Tibial artery (tissue), 4 donors: ENCODE measurements around the gene KCNN2.

Experiments
- DNase-seq, 2 donors: peaks; one replicate each; pipeline ENCODE4 v3.0.0-alpha.2; 2019
- H3K27ac ChIP-seq, 2 donors: fragments of 200-600 bp; sonication (generic) in 1 of 2; 1 replicate in 1 of 2; 2 replicates in 1 of 2; pipeline ENCODE4 v1.5.1; 2018 to 2019; ENCODE audit warnings: mild to moderate bottlenecking in 1 of 2
- H3K27me3 ChIP-seq, 2 donors: fragments of 200-600 bp; sonication (generic) in 1 of 2; one replicate each; pipeline versions ENCODE4 v1.5.1 to v1.6.0; 2016 to 2019
- H3K36me3 ChIP-seq, 3 donors: fragments of 200-600 bp; sonication (generic) in 2 of 3; one replicate each; pipeline ENCODE4 v1.5.1; 2016 to 2019; ENCODE audit warnings: mild to moderate bottlenecking in 2 of 3
- H3K4me1 ChIP-seq, 4 donors: fragments of 200-600 bp; sonication (generic) in 2 of 4; 1 replicate in 3 of 4; 2 replicates in 1 of 4; pipeline ENCODE4 v1.5.1; 2016 to 2019
- H3K4me3 ChIP-seq, 2 donors: fragments of 200-600 bp; sonication (generic) in 1 of 2; 1 replicate in 1 of 2; 2 replicates in 1 of 2; pipeline ENCODE4 v1.5.1; 2018 to 2019; ENCODE audit warnings: mild to moderate bottlenecking in 2 of 2
- H3K9me3 ChIP-seq, 3 donors: fragments of 200-600 bp; sonication (generic) in 1 of 3; one replicate each; pipeline ENCODE4 v1.5.1; 2016 to 2019
- CTCF ChIP-seq, 2 experiments: fragments of 200-600 bp in 1 of 2; fragments of 450-650 bp in 1 of 2; IDR thresholded peaks; one replicate each; pipeline ENCODE4 v1.5.1; 2017 to 2019; ENCODE audit warnings: antibody characterized with exemption in 2 of 2, mild to moderate bottlenecking in 1 of 2, moderate library complexity in 1 of 2
- intact Hi-C: fragments of 100-400 bp; cut with DNase I; formaldehyde crosslinking; loops from one replicate; pipeline ENCODE4 v1.15.0; 2023; ENCODE audit warnings: low total_unique reads

The KCNN2 gene

DNA sequence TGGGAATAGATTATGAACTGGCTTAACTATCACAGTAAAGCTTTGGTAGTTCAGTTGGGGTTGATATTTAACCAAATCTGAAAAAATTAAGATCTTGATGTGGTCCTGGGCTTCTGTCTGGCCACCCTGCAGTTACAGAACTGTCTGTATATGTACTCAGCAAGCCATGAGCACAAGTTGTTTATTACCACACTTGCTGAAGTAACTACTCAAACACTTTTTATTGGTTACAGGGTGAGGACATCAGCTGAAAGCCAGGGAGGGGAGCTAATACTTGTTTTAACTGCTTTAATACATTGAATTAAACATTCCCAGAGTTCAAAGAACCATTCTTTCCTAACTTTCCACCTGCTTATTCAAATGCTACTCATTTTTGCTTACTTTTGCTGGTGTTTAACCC, 29.4 kb upstream of the KCNN2 start:
- intact Hi-C loops, result no loop called here
- Histone ChIP-seq H3K4me1 (peaks cover 0 to 8% (median 0%) of the 10 kb centered on the region in 4 donors), H3K4me3 (no peak overlapping the region), H3K27ac (no peak overlapping the region), H3K9me3 (no peaks in the 10 kb centered on the region), H3K36me3 (no peaks in the 10 kb centered on the region), H3K27me3 (no peaks in the 10 kb centered on the region)
- TF ChIP-seq CTCF (IDR thresholded peaks at IDR 0.05), result no peak
- no peak for DNase-seq

GRCh38 chr5:114332925-114333324, 28.9 kb upstream of the KCNN2 start:
- H3K4me1 ChIP-seq, result peaks cover 0 to 8% (median 0%) of the 10 kb centered on the region in 4 donors
- no peaks in the 10 kb centered on the region for H3K27me3 ChIP-seq
- no peak for TF ChIP-seq CTCF (IDR thresholded peaks at IDR 0.05)
- H3K27ac ChIP-seq, result no peak overlapping the region
- no peaks in the 10 kb centered on the region for H3K9me3 ChIP-seq
- intact Hi-C loops, result no loop called here
- H3K4me3 ChIP-seq, result no peak overlapping the region
- no peak for DNase-seq
- H3K36me3 ChIP-seq, result no peaks in the 10 kb centered on the region

DNA sequence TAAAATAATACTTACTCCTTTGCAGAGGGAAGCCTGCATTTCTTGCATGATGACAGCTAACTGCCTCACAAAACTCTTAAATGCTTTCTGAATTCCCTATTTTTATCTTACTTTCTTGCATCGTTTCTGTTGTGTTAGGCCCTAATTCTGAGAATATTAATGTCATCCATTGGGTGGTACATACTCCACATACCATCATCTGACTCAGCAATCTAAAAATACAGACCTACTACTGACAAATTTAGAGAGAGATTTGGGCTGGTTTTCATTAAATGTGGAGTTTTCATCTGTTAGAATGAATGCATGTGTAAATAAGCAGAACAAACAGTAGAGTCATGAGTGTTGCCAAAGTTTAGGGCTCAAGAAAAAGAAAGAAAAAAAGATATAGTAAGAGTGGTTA, 26.5 kb upstream of the KCNN2 start:
- H3K9me3 ChIP-seq, result peaks cover 0 to 9% (median 0%) of the 10 kb centered on the region in 3 donors
- intact Hi-C loops, result no loop called here

GRCh38 chr5:114339108-114339507, 22.8 kb upstream of the KCNN2 start:
- Histone ChIP-seq H3K4me3 (no peak overlapping the region), H3K4me1 (peaks cover 0 to 8% (median 0%) of the 10 kb centered on the region in 4 donors), H3K9me3 (peaks cover 0 to 9% (median 0%) of the 10 kb centered on the region in 3 donors), H3K36me3 (no peaks in the 10 kb centered on the region), H3K27me3 (no peaks in the 10 kb centered on the region), H3K27ac (no peak overlapping the region)
- no peak for DNase-seq
- intact Hi-C loops, result no loop called here
- TF ChIP-seq CTCF (IDR thresholded peaks at IDR 0.05), result no peak

More for the DNA sequence above, 26.5 kb upstream of the KCNN2 start:
- no peaks in the 10 kb centered on the region for H3K27me3 ChIP-seq
- peaks cover 0 to 8% (median 0%) of the 10 kb centered on the region in 4 donors for H3K4me1 ChIP-seq
- no peak overlapping the region for H3K27ac ChIP-seq
- no peaks in the 10 kb centered on the region for H3K36me3 ChIP-seq
- no peak for TF ChIP-seq CTCF (IDR thresholded peaks at IDR 0.05)
- H3K4me3 ChIP-seq, result no peak overlapping the region
- no peak for DNase-seq

DNA sequence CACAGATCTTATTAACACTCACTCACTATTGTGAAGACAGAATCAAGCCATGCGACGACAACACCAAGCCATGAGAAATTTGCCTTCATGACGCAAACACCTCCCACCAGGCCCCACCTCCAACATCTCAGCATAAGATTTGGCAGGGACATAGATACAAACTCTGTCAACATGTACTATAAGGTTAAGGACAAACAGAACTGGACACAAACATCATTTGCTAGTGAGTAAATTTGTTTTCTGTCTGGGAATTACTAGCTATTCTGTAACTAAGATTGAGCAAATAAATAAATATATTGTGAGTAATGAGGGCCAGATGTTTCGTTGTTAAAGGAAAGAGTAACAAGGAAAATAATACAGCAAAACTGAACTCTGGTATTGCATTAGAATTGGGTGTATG, 15.7 kb upstream of the KCNN2 start:
- intact Hi-C loops, result no loop called here
- no peak for TF ChIP-seq CTCF (IDR thresholded peaks at IDR 0.05)
- DNase-seq, result no peak
- H3K9me3 ChIP-seq, result no peaks in the 10 kb centered on the region
- no peaks in the 10 kb centered on the region for H3K36me3 ChIP-seq
- H3K27ac ChIP-seq, result no peak overlapping the region
- H3K4me3 ChIP-seq, result no peak overlapping the region
- H3K4me1 ChIP-seq, result no peaks in the 10 kb centered on the region
- H3K27me3 ChIP-seq, result no peaks in the 10 kb centered on the region
